ENCODE results near the gene AFF3.

AFF3 gene

GRCh38 chr2:99670768-99671734, 471.3 kb downstream of the AFF3 start:
- H3K27ac ChIP-seq, result no peak overlapping the region
- no peak for TF ChIP-seq CTCF (conservative IDR thresholded peaks at IDR 0.05)

- H3K27ac ChIP-seq, result no peak overlapping the region
- TF ChIP-seq CTCF (conservative IDR thresholded peaks at IDR 0.05), result no peak
Observed at GRCh38 chr2:99666256-99666655, 476.1 kb downstream of the AFF3 start.

- no peak for TF ChIP-seq CTCF (conservative IDR thresholded peaks at IDR 0.05)
- H3K27ac ChIP-seq, result peak overlapping the region; percentile 63
Observed at GRCh38 chr2:99663641-99664040, 478.7 kb downstream of the AFF3 start.

- TF ChIP-seq CTCF (conservative IDR thresholded peaks at IDR 0.05), result no peak
- peak overlapping the region; percentile 63 for H3K27ac ChIP-seq
Observed at GRCh38 chr2:99662761-99663341, 479.5 kb downstream of the AFF3 start.

- H3K27ac ChIP-seq, result peak overlapping the region; percentile 63; the same call in 1 of the 2 replicates
Observed at GRCh38 chr2:99661761-99662160, 480.6 kb downstream of the AFF3 start.

- no peak for TF ChIP-seq CTCF (conservative IDR thresholded peaks at IDR 0.05)
- H3K27ac ChIP-seq, result no peak overlapping the region
Observed at GRCh38 chr2:99660616-99661406, 481.6 kb downstream of the AFF3 start.

GRCh38 chr2:99659874-99660273, 482.5 kb downstream of the AFF3 start:
- no peak for TF ChIP-seq CTCF (conservative IDR thresholded peaks at IDR 0.05)
- no peak overlapping the region for H3K27ac ChIP-seq

Measured in VCaP (cell line).